SIG-M5 (cell line): ENCODE measurements around the gene BCAS4.
"Not testable (repeated sequence)": the region's sequence is repeated elsewhere in the genome, so short reads cannot be mapped to it uniquely, and the experiment has no call there.

Experiments used
- DNase-seq: peaks from one replicate; lab custom pipeline; 2025; lab: John Stamatoyannopoulos, UW

BCAS4 gene

GRCh38 chr20:50799176-50799889 is 4.5 kb downstream of the BCAS4 start:
- no peak for DNase-seq

- DNase-seq = no peak
These were observed 5.2 kb downstream of the BCAS4 start for GRCh38 chr20:50799890-50800550.

- DNase-seq = not testable (repeated sequence)
These were observed 6.3 kb downstream of the BCAS4 start for GRCh38 chr20:50800986-50801746.

GRCh38 chr20:50801747-50802125 is 6.9 kb downstream of the BCAS4 start:
- no peak for DNase-seq

GRCh38 chr20:50802289-50802688 is 7.4 kb downstream of the BCAS4 start:
- no peak for DNase-seq

GRCh38 chr20:50804437-50805348 is 9.8 kb downstream of the BCAS4 start:
- no peak for DNase-seq

- no peak for DNase-seq
These were observed 10.5 kb downstream of the BCAS4 start for GRCh38 chr20:50805349-50805684.

GRCh38 chr20:50806126-50806768 is 11.4 kb downstream of the BCAS4 start:
- no peak for DNase-seq

- no peak for DNase-seq
These were observed 15.2 kb downstream of the BCAS4 start for GRCh38 chr20:50810063-50810462.

- DNase-seq = no peak
These were observed 16.0 kb downstream of the BCAS4 start for GRCh38 chr20:50810842-50811241.

GRCh38 chr20:50813101-50813643 is 18.3 kb downstream of the BCAS4 start:
- DNase-seq = no peak

GRCh38 chr20:50813801-50814200 is 18.9 kb downstream of the BCAS4 start:
- no peak for DNase-seq

- DNase-seq = no peak
These were observed 19.7 kb downstream of the BCAS4 start for GRCh38 chr20:50814438-50815161.

GRCh38 chr20:50815162-50815989 is 20.5 kb downstream of the BCAS4 start:
- no peak for DNase-seq

GRCh38 chr20:50817776-50818172 is 22.9 kb downstream of the BCAS4 start:
- no peak for DNase-seq

GRCh38 chr20:50819349-50819748 is 24.5 kb downstream of the BCAS4 start:
- DNase-seq = no peak

- no peak for DNase-seq
These were observed 25.8 kb downstream of the BCAS4 start for GRCh38 chr20:50820515-50821256.

GRCh38 chr20:50821257-50821921 is 26.5 kb downstream of the BCAS4 start:
- DNase-seq = no peak
